Measurements from ENCODE around the gene CORIN.

DNA sequence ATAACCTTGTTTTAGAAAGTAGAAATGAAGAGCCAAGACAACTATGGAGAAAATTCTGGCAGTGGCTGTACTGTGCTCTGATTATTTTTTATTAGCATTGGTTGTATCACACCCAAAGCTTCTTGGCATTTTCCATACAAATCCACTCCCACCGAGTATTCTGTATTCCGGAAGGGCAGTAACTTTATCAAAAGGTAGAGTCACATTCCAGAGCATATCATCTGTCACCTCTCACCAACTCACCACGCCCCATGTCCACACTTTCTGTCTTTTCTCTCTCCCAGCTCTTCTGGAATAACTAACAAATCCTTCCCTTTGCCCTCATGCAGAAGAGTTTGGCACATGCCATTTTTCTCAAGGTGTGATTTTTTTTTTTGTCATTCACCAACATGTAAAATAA lies 52.7 kb downstream of the CORIN start:
- TF ChIP-seq POLR2A (IDR thresholded peaks at IDR 0.05; ENCODE audit: low read depth, low read length): no peak
- no peak for TF ChIP-seq JUN (IDR thresholded peaks at IDR 0.05; ENCODE audit: borderline replicate concordance, insufficient read depth, insufficient read length, low read depth)
- TF ChIP-seq, protein P1, sequence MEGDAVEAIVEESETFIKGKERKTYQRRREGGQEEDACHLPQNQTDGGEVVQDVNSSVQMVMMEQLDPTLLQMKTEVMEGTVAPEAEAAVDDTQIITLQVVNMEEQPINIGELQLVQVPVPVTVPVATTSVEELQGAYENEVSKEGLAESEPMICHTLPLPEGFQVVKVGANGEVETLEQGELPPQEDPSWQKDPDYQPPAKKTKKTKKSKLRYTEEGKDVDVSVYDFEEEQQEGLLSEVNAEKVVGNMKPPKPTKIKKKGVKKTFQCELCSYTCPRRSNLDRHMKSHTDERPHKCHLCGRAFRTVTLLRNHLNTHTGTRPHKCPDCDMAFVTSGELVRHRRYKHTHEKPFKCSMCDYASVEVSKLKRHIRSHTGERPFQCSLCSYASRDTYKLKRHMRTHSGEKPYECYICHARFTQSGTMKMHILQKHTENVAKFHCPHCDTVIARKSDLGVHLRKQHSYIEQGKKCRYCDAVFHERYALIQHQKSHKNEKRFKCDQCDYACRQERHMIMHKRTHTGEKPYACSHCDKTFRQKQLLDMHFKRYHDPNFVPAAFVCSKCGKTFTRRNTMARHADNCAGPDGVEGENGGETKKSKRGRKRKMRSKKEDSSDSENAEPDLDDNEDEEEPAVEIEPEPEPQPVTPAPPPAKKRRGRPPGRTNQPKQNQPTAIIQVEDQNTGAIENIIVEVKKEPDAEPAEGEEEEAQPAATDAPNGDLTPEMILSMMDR (IDR thresholded peaks at IDR 0.05; ENCODE audit: extremely low read depth in 1 of 2, insufficient read depth in 1 of 2, low read depth in 1 of 2, low read length in 2 of 2): no peak
- TF ChIP-seq, protein P2, sequence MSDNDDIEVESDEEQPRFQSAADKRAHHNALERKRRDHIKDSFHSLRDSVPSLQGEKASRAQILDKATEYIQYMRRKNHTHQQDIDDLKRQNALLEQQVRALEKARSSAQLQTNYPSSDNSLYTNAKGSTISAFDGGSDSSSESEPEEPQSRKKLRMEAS (IDR thresholded peaks at IDR 0.05; ENCODE audit: insufficient read depth, insufficient read length): no peak
- no peak for TF ChIP-seq EZH2 (IDR thresholded peaks at IDR 0.05; ENCODE audit: borderline replicate concordance, low read depth, low read length, severe bottlenecking)
- TF ChIP-seq POLR2AphosphoS5 (IDR thresholded peaks at IDR 0.05; ENCODE audit: insufficient read depth, low read depth, low read length): no peak
- no peak for TF ChIP-seq FOS (IDR thresholded peaks at IDR 0.05; ENCODE audit: borderline replicate concordance, insufficient read depth, low read length)
- TF ChIP-seq GATA2 (IDR thresholded peaks at IDR 0.05; ENCODE audit: insufficient read depth, insufficient read length, low read depth, low read length): no peak
- TF ChIP-seq MYC (IDR thresholded peaks at IDR 0.05; ENCODE audit: low read depth, low read length): no peak
